ENCODE measurements around the gene GRB14. TPM values are rescaled to one million over a fixed set of nuclear protein-coding genes. Genes with fewer than 3 reads are reported as not detected.

GRB14 gene
- total and polyA plus RNA-seq, 2 of the 13 experiments (the other 11 are each of a cell fraction or from before 2014, with no cell fraction given): 4.6 to 5.8 TPM

DNA sequence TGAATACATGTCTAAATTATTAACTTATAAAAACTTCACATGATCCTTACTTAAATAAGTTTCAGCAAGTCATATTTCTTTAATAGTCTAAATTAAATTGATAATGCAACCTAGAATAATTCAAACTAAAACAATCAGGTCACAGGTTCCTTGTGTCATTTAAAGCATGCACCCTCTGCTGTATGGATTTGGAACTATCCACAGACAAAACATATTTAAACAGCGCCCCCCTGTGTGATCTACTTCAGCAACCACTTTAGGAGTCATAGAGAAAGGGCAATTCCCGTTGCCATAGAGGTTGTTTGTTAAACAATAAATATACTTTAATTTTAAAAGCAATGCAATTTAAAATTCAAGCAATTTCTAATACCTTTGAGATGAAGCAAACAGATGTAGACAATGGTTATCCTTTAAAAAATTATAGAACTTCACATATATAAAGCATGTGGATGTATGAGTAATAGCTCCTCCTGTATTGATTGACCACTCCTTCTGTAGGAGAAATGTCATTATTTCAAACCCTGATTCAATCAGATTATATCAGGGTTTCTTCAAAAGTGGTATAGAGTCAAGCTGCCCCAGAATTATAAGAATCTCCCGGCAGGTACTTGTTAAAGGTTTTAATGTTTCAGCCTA lies 21.2 kb downstream of the GRB14 start (continued):
- TF ChIP-seq, protein P1, sequence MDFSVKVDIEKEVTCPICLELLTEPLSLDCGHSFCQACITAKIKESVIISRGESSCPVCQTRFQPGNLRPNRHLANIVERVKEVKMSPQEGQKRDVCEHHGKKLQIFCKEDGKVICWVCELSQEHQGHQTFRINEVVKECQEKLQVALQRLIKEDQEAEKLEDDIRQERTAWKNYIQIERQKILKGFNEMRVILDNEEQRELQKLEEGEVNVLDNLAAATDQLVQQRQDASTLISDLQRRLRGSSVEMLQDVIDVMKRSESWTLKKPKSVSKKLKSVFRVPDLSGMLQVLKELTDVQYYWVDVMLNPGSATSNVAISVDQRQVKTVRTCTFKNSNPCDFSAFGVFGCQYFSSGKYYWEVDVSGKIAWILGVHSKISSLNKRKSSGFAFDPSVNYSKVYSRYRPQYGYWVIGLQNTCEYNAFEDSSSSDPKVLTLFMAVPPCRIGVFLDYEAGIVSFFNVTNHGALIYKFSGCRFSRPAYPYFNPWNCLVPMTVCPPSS (IDR thresholded peaks at IDR 0.05): no peak
- TF ChIP-seq SUZ12 (IDR thresholded peaks at IDR 0.05; ENCODE audit: low read depth, low read length): no peak
- TF ChIP-seq SMAD1 (CRISPR knock-in tag; IDR thresholded peaks at IDR 0.05; ENCODE audit: borderline replicate concordance, low read depth): no peak
- TF ChIP-seq ZNF530 (CRISPR knock-in tag; IDR thresholded peaks at IDR 0.05; ENCODE audit: low read depth): no peak
- TF ChIP-seq, protein P2, sequence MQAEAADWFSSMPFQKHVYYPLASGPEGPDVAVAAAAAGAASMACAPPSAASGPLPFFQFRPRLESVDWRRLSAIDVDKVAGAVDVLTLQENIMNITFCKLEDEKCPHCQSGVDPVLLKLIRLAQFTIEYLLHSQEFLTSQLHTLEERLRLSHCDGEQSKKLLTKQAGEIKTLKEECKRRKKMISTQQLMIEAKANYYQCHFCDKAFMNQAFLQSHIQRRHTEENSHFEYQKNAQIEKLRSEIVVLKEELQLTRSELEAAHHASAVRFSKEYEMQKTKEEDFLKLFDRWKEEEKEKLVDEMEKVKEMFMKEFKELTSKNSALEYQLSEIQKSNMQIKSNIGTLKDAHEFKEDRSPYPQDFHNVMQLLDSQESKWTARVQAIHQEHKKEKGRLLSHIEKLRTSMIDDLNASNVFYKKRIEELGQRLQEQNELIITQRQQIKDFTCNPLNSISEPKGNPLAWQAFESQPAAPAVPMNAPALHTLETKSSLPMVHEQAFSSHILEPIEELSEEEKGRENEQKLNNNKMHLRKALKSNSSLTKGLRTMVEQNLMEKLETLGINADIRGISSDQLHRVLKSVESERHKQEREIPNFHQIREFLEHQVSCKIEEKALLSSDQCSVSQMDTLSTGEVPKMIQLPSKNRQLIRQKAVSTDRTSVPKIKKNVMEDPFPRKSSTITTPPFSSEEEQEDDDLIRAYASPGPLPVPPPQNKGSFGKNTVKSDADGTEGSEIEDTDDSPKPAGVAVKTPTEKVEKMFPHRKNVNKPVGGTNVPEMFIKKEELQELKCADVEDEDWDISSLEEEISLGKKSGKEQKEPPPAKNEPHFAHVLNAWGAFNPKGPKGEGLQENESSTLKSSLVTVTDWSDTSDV (CRISPR knock-in tag; IDR thresholded peaks at IDR 0.05): no peak
- TF ChIP-seq ATF1 (CRISPR knock-in tag; IDR thresholded peaks at IDR 0.05): 0 out of 2 replicates have a peak, but pooled peaks have one; percentile 17
- TF ChIP-seq ZSCAN9 (CRISPR knock-in tag; IDR thresholded peaks at IDR 0.05; ENCODE audit: borderline replicate concordance): no peak
- no peak for TF ChIP-seq TERF1 (CRISPR knock-in tag; IDR thresholded peaks at IDR 0.05)
- TF ChIP-seq ZMYM4 (CRISPR knock-in tag; IDR thresholded peaks at IDR 0.05): peak; percentile 50; the same call in 1 of the 2 replicates
- TF ChIP-seq HDAC6 (IDR thresholded peaks at IDR 0.05; ENCODE audit: low read depth, low read length): no peak
- TF ChIP-seq, protein P3, sequence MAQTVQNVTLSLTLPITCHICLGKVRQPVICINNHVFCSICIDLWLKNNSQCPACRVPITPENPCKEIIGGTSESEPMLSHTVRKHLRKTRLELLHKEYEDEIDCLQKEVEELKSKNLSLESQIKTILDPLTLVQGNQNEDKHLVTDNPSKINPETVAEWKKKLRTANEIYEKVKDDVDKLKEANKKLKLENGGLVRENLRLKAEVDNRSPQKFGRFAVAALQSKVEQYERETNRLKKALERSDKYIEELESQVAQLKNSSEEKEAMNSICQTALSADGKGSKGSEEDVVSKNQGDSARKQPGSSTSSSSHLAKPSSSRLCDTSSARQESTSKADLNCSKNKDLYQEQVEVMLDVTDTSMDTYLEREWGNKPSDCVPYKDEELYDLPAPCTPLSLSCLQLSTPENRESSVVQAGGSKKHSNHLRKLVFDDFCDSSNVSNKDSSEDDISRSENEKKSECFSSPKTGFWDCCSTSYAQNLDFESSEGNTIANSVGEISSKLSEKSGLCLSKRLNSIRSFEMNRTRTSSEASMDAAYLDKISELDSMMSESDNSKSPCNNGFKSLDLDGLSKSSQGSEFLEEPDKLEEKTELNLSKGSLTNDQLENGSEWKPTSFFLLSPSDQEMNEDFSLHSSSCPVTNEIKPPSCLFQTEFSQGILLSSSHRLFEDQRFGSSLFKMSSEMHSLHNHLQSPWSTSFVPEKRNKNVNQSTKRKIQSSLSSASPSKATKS (CRISPR knock-in tag; IDR thresholded peaks at IDR 0.05): no peak
- TF ChIP-seq SIX4 (CRISPR knock-in tag; IDR thresholded peaks at IDR 0.05): no peak
- TF ChIP-seq, protein P4, sequence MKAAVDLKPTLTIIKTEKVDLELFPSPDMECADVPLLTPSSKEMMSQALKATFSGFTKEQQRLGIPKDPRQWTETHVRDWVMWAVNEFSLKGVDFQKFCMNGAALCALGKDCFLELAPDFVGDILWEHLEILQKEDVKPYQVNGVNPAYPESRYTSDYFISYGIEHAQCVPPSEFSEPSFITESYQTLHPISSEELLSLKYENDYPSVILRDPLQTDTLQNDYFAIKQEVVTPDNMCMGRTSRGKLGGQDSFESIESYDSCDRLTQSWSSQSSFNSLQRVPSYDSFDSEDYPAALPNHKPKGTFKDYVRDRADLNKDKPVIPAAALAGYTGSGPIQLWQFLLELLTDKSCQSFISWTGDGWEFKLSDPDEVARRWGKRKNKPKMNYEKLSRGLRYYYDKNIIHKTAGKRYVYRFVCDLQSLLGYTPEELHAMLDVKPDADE (CRISPR knock-in tag; IDR thresholded peaks at IDR 0.05): no peak
- no peak for TF ChIP-seq IKZF5 (CRISPR knock-in tag; IDR thresholded peaks at IDR 0.05)
- TF ChIP-seq ZBTB25 (CRISPR knock-in tag; IDR thresholded peaks at IDR 0.05): 0 out of 2 replicates have a peak, but pooled peaks have one; percentile 31
- no peak for TF ChIP-seq DPF2 (CRISPR knock-in tag; IDR thresholded peaks at IDR 0.05; ENCODE audit: borderline replicate concordance, low read depth)
- no peak for TF ChIP-seq E2F5 (CRISPR knock-in tag; conservative IDR thresholded peaks at IDR 0.05)
